Trophoblast cell (in vitro differentiated cells and primary cell): ENCODE measurements around the gene RASA3.

Experiments used
- DNase-seq, 2 donors: peaks; one replicate each; pipeline ENCODE4 v3.0.0-alpha.2; 2016
- H2AFZ ChIP-seq: 2 replicates; pipeline ENCODE4 v1.6.1; 2013; ENCODE audit warnings: low read length, moderate library complexity, mild to moderate bottlenecking; ENCODE audit not compliant: insufficient read depth, poor library complexity
- H2AK5ac ChIP-seq: 2 replicates; pipeline ENCODE4 v1.6.1; 2013; ENCODE audit warnings: mild to moderate bottlenecking, low read length
- H2BK120ac ChIP-seq: 2 replicates; pipeline ENCODE4 v1.6.1; 2013; ENCODE audit warnings: low read length, mild to moderate bottlenecking, moderate library complexity; ENCODE audit not compliant: insufficient read depth, poor library complexity
- H2BK12ac ChIP-seq: 2 replicates; pipeline ENCODE4 v1.6.1; 2013; ENCODE audit warnings: mild to moderate bottlenecking, low read length, moderate library complexity
- H2BK5ac ChIP-seq: 2 replicates; pipeline ENCODE4 v1.6.1; 2013; ENCODE audit warnings: low read length, low read depth, moderate library complexity, mild to moderate bottlenecking; ENCODE audit not compliant: poor library complexity
- H3K14ac ChIP-seq: 2 replicates; pipeline ENCODE4 v1.6.1; 2013; ENCODE audit warnings: mild to moderate bottlenecking, low read length
- H3K18ac ChIP-seq: 2 replicates; pipeline ENCODE4 v1.6.1; 2013; ENCODE audit warnings: mild to moderate bottlenecking, low read length
- H3K23ac ChIP-seq: 2 replicates; pipeline ENCODE4 v1.6.1; 2013; ENCODE audit warnings: low read length
- H3K27ac ChIP-seq: 2 replicates; pipeline ENCODE4 v1.5.1; 2013; ENCODE audit warnings: low read depth, mild to moderate bottlenecking, inconsistent platforms, low read length, moderate library complexity
- H3K27me3 ChIP-seq: 2 replicates; pipeline ENCODE4 v1.6.1; 2013; ENCODE audit warnings: inconsistent platforms, mild to moderate bottlenecking, low read length, moderate library complexity; ENCODE audit not compliant: insufficient read depth
- H3K36me3 ChIP-seq, 2 experiments: 1 replicate in 1 of 2; 2 replicates in 1 of 2; pipeline ENCODE4 v1.6.1; 2013; ENCODE audit warnings: low read length in 2 of 2, mild to moderate bottlenecking in 2 of 2, moderate library complexity in 1 of 2; ENCODE audit not compliant: insufficient read depth in 2 of 2, control insufficient read depth in 1 of 2
- H3K4ac ChIP-seq: 2 replicates; pipeline ENCODE4 v1.6.1; 2013; ENCODE audit warnings: low read depth, mild to moderate bottlenecking, low read length, moderate library complexity
- H3K4me1 ChIP-seq, 2 experiments: 1 replicate in 1 of 2; 2 replicates in 1 of 2; pipeline ENCODE4 v1.6.1; 2013; ENCODE audit warnings: low read length in 2 of 2, mild to moderate bottlenecking in 2 of 2, moderate library complexity in 1 of 2; ENCODE audit not compliant: insufficient read depth in 2 of 2, control insufficient read depth in 1 of 2
- H3K4me2 ChIP-seq: 2 replicates; pipeline ENCODE4 v1.6.1; 2013; ENCODE audit warnings: inconsistent platforms, mild to moderate bottlenecking, low read length, moderate library complexity
- H3K4me3 ChIP-seq: 2 replicates; pipeline ENCODE4 v1.5.1; 2013; ENCODE audit warnings: mild to moderate bottlenecking, low read depth, low read length, inconsistent platforms
- H3K79me1 ChIP-seq: one replicate; pipeline ENCODE4 v1.6.1; 2013; ENCODE audit warnings: low read length
- H3K79me2 ChIP-seq: 2 replicates; pipeline ENCODE4 v1.6.1; 2013; ENCODE audit warnings: low read length, mild to moderate bottlenecking; ENCODE audit not compliant: control insufficient read depth, insufficient read depth, poor library complexity
- H3K9ac ChIP-seq: 2 replicates; pipeline ENCODE4 v1.6.1; 2013; ENCODE audit warnings: mild to moderate bottlenecking, low read length
- H3K9me3 ChIP-seq: 2 replicates; pipeline ENCODE4 v1.6.1; 2013; ENCODE audit warnings: low read depth, mild to moderate bottlenecking, control low read depth, inconsistent platforms, low read length; ENCODE audit not compliant: insufficient read depth
- H4K12ac ChIP-seq: 2 replicates; pipeline ENCODE4 v1.6.1; 2013; ENCODE audit warnings: low read depth, mild to moderate bottlenecking, low read length, moderate library complexity
- H4K8ac ChIP-seq: 2 replicates; pipeline ENCODE4 v1.6.1; 2013; ENCODE audit warnings: low read depth, mild to moderate bottlenecking, low read length, moderate library complexity
- H4K91ac ChIP-seq: one replicate; pipeline ENCODE4 v1.6.1; 2013; ENCODE audit warnings: low read depth, mild to moderate bottlenecking, low read length, moderate library complexity
- WGBS: extraction: QIAGEN DNeasy Blood & Tissue Kit; methylation state at CpG from one replicate; pipeline ENCODE4 v1.1.7; 2013; ENCODE audit warnings: missing lambda C conversion rate; ENCODE audit not compliant: insufficient read length, insufficient coverage; ENCODE audit errors: extremely low coverage; 5-methylcytosine and 5-hydroxymethylcytosine counted together

The RASA3 gene

DNA sequence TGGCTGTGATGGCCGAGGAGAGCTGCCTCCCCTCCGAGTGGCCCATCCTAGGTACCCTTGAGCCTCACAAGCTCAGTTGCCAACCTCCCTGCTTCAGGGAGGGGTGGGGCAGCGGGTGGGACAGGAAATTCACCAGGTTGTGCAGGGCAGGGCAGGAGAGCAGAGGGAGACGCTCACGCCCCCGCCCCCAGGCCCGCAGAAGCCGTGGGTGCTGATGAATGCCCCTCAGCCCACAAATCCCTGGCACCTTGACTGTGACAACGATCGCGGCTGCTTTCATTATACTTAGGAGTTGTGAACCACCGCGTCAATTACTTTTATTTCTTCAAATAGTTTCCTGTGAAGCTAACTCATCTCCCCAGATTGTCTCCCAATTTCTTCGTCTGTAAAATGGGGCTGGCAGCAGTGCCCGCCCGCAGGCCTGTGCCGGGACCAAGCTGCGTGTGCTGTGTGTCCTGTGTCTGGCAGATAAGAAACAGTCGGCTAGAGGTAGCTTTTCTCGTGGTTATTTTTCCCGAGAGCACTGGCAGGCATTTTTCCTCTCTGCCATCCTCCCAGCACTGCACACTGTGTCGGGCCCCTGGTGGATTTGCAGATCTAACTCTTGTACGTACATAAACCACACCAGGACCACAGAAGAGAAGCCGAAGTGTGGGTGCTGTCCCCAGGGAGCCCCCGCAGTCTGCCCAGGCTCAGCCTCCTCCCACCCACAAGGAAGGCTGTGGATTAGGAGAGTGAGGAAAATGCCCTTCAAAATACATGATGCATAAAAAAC, 7.9 kb upstream of the RASA3 start:
- Histone ChIP-seq H3K36me3 (no peaks in the 10 kb centered on the region), H4K91ac (no peak overlapping the region)

DNA sequence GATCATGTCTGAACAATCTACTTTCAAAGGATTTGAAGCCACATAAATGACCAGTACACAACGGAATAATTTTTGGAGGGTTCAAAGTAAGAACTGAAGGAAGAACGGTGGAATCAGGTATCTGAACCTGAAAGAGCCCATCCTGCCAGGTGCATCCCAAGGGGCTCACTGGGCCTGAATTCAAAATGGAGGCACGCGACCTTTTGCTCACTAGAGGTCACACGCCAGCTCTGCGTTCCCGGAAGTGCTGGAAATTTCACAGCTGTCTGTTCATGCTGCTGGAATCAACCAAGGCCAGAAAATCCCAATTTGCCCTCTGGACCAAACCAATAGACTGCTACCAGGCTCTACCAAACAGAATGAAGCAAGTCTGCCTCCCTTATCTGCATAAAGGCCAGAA, 4.2 kb upstream of the RASA3 start:
- H4K12ac ChIP-seq: no peak overlapping the region
- peaks cover 2 to 4% of the 10 kb centered on the region in 2 experiments for H3K4me1 ChIP-seq
- H3K9ac ChIP-seq: no peak overlapping the region
- no peak overlapping the region for H3K4ac ChIP-seq
- H3K23ac ChIP-seq: no peak overlapping the region
- H3K27me3 ChIP-seq: no peaks in the 10 kb centered on the region
- H3K4me3 ChIP-seq: no peak overlapping the region
- no peak for DNase-seq
- no peak overlapping the region for H3K18ac ChIP-seq
- no peak overlapping the region for H3K14ac ChIP-seq
- no peak overlapping the region for H4K91ac ChIP-seq
- H2BK120ac ChIP-seq: no peak overlapping the region
- H3K36me3 ChIP-seq: no peaks in the 10 kb centered on the region
- H4K8ac ChIP-seq: no peak overlapping the region
- no peak overlapping the region for H2BK12ac ChIP-seq
- H3K9me3 ChIP-seq: peaks cover 6% of the 10 kb centered on the region
- H3K4me2 ChIP-seq: no peak overlapping the region
- H2BK5ac ChIP-seq: no peak overlapping the region
- H3K27ac ChIP-seq: no peak overlapping the region
- H2AK5ac ChIP-seq: no peak overlapping the region
- no peak overlapping the region for H2AFZ ChIP-seq
- WGBS: no CpG with 5 or more reads among the region's 7 CpGs
- H3K79me2 ChIP-seq: peaks cover 4% of the 10 kb centered on the region
- peaks cover 7% of the 10 kb centered on the region for H3K79me1 ChIP-seq

More for the DNA sequence above, 7.9 kb upstream of the RASA3 start:
- no peaks in the 10 kb centered on the region for H3K79me1 ChIP-seq
- H2AFZ ChIP-seq: no peak overlapping the region
- no CpG with 5 or more reads among the region's 25 CpGs for WGBS
- H3K14ac ChIP-seq: no peak overlapping the region
- H3K27me3 ChIP-seq: no peaks in the 10 kb centered on the region
- no peak overlapping the region for H3K4me3 ChIP-seq
- DNase-seq: no peak
- H2BK12ac ChIP-seq: no peak overlapping the region
- H3K27ac ChIP-seq: no peak overlapping the region
- H3K23ac ChIP-seq: no peak overlapping the region
- peaks cover 0 to 2% of the 10 kb centered on the region in 2 experiments for H3K4me1 ChIP-seq
- H3K79me2 ChIP-seq: no peaks in the 10 kb centered on the region
- H3K4ac ChIP-seq: no peak overlapping the region
- peaks cover 12% of the 10 kb centered on the region for H3K9me3 ChIP-seq
- H2BK120ac ChIP-seq: no peak overlapping the region
- H2AK5ac ChIP-seq: no peak overlapping the region
- H4K8ac ChIP-seq: no peak overlapping the region
- no peak overlapping the region for H4K12ac ChIP-seq
- H2BK5ac ChIP-seq: no peak overlapping the region
- no peak overlapping the region for H3K4me2 ChIP-seq
- H3K18ac ChIP-seq: no peak overlapping the region
- no peak overlapping the region for H3K9ac ChIP-seq

GRCh38 chr13:114135731-114136171, 3.3 kb upstream of the RASA3 start:
- no peak for DNase-seq
- WGBS: no CpG with 5 or more reads among the region's 15 CpGs
- Histone ChIP-seq H3K79me1 (peaks cover 13% of the 10 kb centered on the region), H3K27ac (no peak overlapping the region), H3K27me3 (no peaks in the 10 kb centered on the region), H4K12ac (no peak overlapping the region), H3K4me1 (peaks cover 3 to 10% of the 10 kb centered on the region in 2 experiments), H3K9me3 (no peaks in the 10 kb centered on the region), H2BK5ac (no peak overlapping the region), H2AK5ac (no peak overlapping the region), H3K18ac (no peak overlapping the region), H3K4me3 (no peak overlapping the region), H2BK12ac (no peak overlapping the region), H3K14ac (no peak overlapping the region), H3K4ac (no peak overlapping the region), H3K36me3 (no peaks in the 10 kb centered on the region), H3K9ac (no peak overlapping the region), H4K91ac (no peak overlapping the region), H3K4me2 (no peak overlapping the region), H3K79me2 (peaks cover 4% of the 10 kb centered on the region), H2AFZ (no peak overlapping the region), H3K23ac (no peak overlapping the region), H2BK120ac (no peak overlapping the region), H4K8ac (no peak overlapping the region)

- H3K23ac ChIP-seq: no peak overlapping the region
- H3K9ac ChIP-seq: no peak overlapping the region
- H3K4me1 ChIP-seq: peaks cover 10 to 16% of the 10 kb centered on the region in 2 experiments
- no peak overlapping the region for H4K8ac ChIP-seq
- H3K9me3 ChIP-seq: no peaks in the 10 kb centered on the region
- H3K4ac ChIP-seq: no peak overlapping the region
- DNase-seq: no peak
- H2AFZ ChIP-seq: no peak overlapping the region
- H3K14ac ChIP-seq: no peak overlapping the region
- peaks cover 19% of the 10 kb centered on the region for H3K79me1 ChIP-seq
- no CpG with 5 or more reads among the region's 12 CpGs for WGBS
- H3K4me2 ChIP-seq: no peak overlapping the region
- no peak overlapping the region for H4K91ac ChIP-seq
- H3K4me3 ChIP-seq: no peak overlapping the region
- no peak overlapping the region for H2AK5ac ChIP-seq
- H3K36me3 ChIP-seq: no peaks in the 10 kb centered on the region
- H3K79me2 ChIP-seq: peaks cover 8% of the 10 kb centered on the region
- no peaks in the 10 kb centered on the region for H3K27me3 ChIP-seq
- no peak overlapping the region for H4K12ac ChIP-seq
- H3K27ac ChIP-seq: no peak overlapping the region
- H2BK12ac ChIP-seq: no peak overlapping the region
- no peak overlapping the region for H2BK5ac ChIP-seq
- H2BK120ac ChIP-seq: no peak overlapping the region
- H3K18ac ChIP-seq: no peak overlapping the region
Measured at GRCh38 chr13:114134944-114135610, 2.7 kb upstream of the RASA3 start.
